Activated T-cell treated with anti-CD3 and anti-CD28 coated beads for 24 hours (primary cell): Measurements from ENCODE around the gene TBPL2.
"Not testable (repeated sequence)": the region's sequence is repeated elsewhere in the genome, so short reads cannot be mapped to it uniquely, and the experiment has no call there.

ENCODE experiments used
- DNase-seq: peaks from one replicate; pipeline ENCODE4 v3.0.0-alpha.2; 2020; ENCODE audit warnings: low read depth

Gene TBPL2

DNA sequence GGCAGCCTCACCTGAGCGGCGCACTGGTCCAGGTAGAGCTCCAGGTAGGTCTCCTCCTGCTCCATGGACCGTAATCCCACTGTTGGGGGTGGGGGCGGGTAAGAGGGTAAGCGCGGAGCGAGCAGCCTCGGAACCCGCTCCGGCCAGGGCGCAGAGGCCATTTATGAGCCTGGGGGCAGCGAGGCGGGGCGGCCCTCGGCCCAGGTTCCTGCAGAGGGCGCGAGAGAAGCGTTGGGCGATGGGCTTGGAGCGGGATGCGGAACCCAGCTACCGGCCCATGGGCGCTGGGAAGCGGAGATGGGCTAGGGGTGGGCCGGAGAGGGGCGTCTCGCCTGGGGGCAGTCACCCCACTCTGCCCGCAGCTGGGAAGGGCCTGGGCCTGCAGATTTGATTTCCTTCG, at the start of gene TBPL2:
Gene TBPL2 (minus strand): TSS at position 232 of the 400 bp plus-strand sequence. CDS start 167 bp downstream, at position 65.
- DNase-seq: no peak

- no peak for DNase-seq
These were observed 47.8 kb upstream of the TBPL2 start for GRCh38 chr14:55488204-55488603.

DNA sequence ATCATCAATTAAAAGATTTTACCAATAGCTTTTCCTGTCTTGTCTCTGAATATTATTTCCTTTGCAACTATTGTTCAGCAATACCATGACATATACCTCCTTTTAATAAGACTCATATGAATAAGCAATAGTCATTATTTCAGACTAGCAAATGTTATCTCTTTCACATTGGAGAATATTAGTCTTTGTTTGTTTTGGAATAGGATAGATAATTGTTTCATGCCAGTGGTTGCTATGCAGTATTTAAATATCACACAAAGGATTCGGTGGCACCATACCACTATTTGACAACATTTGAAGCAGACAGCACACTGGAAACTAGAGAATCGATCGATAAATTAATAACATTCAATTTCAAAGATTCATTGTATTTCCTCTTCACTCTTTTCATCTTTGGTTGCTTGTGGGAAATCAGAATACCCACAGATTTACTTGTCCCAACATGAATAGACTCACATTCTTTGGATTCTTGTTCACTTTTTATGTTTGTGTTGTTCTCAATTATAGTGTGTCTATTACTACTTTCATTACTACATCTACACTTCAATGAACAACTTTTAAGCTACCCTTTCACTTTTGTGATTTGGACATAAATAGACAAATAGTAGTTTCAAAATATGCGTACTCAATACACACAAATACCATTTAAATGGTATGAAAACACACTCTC, 42.7 kb upstream of the TBPL2 start:
- no peak for DNase-seq

DNA sequence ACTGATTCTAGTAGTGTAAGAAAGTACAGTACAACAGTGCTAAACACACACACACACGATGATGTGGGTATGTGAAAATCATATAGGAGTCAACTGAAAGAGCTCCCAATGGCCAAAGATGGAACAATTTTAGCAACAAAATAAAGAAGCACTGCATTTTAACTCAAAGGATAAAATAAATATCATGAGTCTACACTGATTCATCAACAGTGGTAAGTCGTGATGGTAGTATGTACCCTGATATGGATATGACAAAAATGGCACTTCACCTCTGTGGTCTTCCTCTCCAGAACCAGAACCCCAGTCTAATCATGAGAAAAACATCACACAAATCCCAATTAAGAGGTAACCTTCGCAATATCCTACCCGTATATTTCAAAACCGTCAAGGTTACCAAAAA, 41.4 kb upstream of the TBPL2 start:
- DNase-seq: no peak

DNA sequence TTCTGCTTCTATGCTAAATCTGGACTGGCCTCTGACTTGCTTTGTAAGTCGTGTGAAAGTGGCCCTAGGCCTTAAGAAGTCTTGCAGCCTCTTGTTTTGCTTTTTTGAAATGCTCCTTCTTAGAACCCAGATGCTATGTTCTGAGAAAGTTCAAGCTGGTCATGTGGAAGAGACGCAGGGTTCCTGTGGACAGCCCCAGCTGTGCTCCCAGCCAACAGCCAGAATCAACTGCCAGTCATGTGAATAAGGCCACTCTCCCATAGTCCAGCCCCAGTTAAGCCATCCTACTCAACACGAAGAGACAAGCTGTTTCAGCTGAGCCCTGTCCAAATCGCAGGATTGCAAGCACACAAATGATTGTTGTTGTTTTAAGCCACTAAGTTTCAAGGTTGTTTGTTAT, 37.3 kb upstream of the TBPL2 start:
- no peak for DNase-seq

DNA sequence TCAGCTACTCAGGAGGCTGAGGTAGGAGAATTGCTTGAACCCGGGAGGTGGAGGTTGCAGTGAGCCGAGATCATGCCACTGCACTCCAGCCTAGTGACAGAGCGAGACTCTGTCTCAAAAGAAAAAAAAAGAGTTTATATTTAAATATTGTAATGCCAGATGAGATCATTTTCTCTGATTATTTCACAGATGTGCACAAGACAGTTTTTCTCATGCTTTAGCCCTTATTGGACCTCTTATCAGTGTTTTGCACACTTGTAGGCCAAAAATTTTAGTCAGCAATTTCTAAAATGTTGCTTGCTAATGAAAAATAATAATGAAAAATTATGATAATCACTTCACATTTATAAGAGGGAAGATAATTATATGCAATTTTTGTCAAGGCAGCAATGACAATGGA, 36.0 kb upstream of the TBPL2 start:
- not testable (repeated sequence) for DNase-seq

DNA sequence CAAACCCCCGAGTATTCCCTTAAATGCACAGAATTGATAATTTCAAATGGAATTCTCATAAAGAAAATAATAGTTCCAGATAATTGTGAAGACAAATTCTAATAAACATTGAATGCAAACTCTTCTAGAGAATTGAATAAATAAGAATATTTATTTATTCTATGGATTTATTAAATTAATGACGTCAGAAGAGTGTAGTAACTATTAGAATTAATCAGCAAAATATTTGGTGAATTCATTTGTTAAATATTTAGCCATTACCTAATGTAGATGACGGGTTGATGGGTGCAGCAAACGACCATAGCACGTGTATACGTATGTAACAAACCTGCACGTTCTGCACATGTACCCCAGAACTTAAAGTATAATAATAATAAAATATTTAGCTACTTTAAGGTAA, 33.4 kb upstream of the TBPL2 start:
- DNase-seq: no peak

DNA sequence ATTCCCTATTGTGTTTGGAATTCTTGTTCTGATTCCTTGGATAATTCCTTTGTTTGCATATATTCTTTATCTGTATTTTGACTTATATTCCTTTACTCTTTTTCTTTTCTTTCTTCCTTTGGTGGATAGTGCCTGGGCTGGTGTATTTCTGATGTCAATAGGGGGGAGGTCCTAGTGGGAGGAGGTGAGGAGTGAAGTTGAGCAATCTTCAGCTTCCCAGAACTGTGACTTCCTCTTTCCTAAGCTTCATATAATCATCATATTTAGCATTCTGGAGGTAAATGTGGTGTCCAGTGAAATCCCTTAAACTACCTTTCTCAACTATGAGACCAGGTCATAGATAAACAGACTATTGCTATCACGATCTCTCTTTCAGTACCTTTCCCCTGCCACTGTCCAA, 29.6 kb upstream of the TBPL2 start:
- no peak for DNase-seq

DNA sequence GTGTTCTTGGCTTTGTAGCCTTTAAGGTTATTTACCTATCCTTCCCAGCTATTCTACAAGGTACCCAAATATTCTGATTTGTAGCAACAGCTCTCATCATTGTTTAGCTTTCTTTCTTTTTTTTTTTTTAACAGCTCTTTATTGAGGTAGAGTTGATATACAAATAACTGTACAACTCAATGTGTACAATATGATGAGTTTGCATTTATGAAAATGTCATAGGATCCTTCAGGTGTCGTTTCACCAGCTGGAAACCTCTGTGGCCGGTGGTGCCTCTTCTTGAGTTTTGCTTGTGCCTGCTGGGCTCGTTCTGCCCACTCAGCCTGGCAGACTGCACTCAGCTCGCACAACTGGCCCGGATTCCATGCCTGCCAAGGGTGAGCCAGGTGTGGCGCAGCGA, 26.9 kb upstream of the TBPL2 start:
- DNase-seq: no peak

GRCh38 chr14:55458800-55459515, 18.5 kb upstream of the TBPL2 start:
- no peak for DNase-seq

DNA sequence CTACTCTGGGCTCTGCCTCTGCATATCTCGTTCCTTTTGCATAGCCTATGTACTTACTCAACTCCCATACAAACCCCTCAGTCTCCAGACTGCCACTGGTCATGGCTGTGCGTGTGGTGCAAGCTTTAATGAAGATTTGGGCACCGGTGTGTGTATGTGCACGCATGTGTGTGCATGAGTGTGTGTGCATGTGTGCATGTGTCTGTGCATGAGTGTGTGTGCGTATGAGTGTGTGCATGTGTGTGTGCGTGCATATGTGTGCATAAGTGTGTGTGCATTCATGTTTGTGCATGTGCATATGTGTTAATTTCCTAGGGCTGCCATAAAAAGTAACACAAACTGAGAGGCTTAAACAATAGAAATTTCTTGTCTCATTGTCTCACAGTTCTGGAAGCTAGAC, 17.1 kb upstream of the TBPL2 start:
- DNase-seq: no peak

DNA sequence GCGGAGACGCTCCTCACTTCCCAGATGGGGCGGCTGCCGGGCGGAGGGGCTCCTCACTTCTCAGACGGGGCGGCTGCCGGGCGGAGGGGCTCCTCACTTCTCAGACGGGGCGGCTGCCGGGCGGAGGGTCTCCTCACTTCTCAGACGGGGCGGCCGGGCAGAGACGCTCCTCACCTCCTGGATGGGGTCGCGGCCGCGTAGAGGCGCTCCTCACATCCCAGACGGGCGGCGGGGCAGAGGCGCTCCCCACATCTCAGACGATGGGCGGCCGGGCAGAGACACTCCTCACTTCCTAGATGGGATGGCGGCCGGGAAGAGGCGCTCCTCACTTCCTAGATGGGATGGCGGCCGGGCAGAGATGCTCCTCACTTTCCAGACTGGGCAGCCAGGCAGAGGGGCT, 16.0 kb upstream of the TBPL2 start:
- DNase-seq: not testable (repeated sequence)

GRCh38 chr14:55454264-55455002, 14.0 kb upstream of the TBPL2 start:
- no peak for DNase-seq

DNA sequence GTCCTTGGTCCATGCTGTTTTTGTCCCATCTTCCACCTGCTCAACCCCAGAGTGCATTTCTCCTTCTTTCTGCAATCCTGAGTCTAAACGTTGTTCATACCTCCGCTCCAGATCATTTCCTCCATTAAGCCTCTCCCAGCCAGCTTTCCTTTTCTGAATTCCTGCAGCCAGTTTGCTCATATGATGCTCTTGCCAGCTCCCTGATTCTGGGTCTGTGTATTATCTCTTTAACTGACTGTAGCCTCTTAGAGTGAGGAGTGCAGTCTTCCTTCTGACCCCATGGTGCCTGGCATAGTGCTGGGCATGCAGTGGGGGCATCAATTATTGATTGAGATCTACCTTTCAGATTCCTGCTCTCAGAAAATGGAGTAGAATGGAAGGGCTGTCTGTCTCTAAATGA, 11.5 kb upstream of the TBPL2 start:
- DNase-seq: no peak

DNA sequence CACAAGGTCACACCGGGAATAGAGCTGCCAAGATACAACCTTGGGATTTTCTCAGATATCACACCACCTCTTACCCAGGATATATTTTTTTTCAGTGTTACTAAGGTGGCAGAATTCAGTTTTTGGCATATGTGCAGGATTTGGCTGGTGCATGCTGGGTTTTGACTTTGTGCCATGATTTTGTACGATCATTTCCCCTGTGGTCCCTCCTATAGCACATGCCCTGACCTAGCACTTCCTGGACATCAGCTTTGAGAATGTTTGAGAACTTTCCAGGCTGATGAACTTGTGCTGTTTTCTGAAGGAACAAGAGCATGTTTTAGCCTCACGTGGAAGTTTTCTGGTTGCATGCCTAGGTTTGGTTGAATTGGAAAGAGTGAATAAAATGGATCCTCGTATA, 11.0 kb upstream of the TBPL2 start:
- DNase-seq: no peak

DNA sequence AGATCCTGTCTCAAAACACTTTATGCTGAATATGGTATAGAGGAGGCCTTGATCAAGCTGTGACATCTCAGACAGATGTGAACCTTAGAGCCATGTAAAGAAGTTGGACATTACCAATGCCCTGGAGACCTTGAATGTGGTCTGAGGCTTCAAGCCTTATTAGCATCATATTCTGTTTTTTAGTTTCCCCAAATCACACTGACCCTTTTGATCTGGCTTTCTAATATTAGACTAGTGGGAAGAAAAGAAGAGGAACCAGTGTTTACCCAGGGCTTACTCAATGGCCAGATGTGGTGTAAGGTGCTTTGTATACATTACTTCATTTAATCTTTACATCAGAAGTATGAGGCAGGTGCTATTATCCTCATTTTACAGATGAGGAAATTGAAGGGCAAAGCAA, 10.6 kb upstream of the TBPL2 start:
- no peak for DNase-seq

DNA sequence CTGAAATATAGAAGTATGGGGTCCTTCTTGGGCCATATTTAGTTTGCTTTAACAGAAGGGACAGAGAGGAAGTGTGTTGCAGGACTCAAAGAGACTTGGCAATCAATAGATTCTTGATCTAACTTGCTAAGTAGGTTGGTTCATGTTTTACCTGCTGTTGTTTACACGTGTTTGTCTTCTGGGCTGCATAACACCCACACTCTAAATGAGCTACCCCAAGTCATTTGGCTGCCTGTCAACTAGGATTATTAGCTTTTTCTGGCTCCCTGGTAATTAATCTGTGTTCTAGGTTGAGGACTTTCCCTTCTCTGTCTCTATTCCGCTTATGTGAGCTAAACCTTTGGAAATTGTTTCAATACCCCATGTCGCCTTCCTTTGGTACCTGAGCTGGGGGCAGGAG, 10.1 kb upstream of the TBPL2 start:
- no peak for DNase-seq

DNA sequence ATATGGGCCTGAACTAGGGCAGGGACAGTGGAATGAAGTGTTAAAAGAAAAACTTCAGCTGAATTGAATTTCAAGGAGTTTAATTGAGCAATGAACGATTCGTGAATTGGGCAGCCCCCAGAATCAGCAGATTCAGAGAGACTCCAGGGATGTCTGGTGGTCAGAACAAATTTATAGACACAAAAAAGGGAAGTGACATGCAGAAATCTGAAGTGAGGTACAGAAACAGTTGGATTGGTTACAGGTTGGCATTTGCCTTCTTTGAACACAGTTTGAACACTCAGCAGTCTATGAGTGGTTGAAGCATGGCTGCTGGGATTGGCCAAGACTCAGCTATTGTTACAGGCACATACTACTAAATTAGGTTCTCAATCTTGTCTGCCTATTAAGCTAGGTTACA, 9.7 kb upstream of the TBPL2 start:
- DNase-seq: no peak

GRCh38 chr14:55449116-55449515, 8.7 kb upstream of the TBPL2 start:
- DNase-seq: no peak

- no peak for DNase-seq
These were observed 7.8 kb upstream of the TBPL2 start for GRCh38 chr14:55448141-55448614.

DNA sequence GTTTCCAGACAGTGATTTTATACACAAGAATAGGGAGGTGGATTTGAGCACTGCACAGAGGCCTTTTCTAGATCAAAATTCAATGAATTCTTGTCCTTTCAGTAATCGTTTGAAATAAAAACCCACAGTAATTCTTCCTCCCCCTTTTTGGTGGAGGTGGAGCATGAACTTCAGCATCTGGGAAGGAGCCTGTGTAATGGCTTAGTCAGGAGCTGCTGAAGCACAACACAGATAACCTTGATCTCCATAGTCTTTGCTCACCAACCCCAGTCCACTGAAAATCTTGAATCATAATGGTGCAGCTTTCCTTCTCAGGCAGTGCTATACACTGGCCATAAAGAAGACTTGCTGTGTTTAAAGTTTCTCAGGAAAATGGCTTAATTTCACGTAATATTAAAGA, 6.4 kb upstream of the TBPL2 start:
- DNase-seq: no peak

GRCh38 chr14:55446127-55446736, 5.8 kb upstream of the TBPL2 start:
- DNase-seq: peak; percentile 53

DNA sequence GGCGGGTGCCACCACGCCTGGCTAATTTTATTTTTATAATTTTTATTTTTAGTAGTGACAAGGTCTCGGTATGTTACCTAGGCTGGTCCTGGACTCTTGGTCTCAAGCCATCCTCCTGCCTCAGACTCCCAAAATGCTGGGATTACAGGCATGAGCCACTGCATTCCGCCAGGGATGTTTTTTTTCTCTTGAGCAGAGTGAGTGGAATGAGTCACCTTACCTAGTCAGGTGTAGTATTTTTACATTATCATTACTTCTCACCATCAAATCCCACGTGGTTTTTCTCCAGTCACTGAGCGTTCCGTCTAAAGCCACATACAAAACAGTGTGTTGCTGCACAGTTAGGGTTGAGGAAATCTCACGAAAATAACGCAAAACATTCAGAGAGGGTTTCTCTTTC, 870 bp upstream of the TBPL2 start:
- DNase-seq: no peak
